PC-9 (cell line): ENCODE results near the gene IFNAR1. TPM values are rescaled to one million over a fixed set of nuclear protein-coding genes. Genes with fewer than 3 reads are reported as not detected.
"Not testable (repeated sequence)": the region's sequence is repeated elsewhere in the genome, so short reads cannot be mapped to it uniquely, and the experiment has no call there.

ENCODE experiments used
- BruUV-seq: library from RNA; stranded (reverse); fragments of 400-500 nt; replicated peaks from 2 replicates; lab custom pipeline; 2021; lab: Mats Ljungman, UMichigan
- CTCF ChIA-PET: fragments of 300-600 bp; sonication (Branson Sonifier 250); formaldehyde crosslinking; loops from one replicate; lab custom pipeline; 2022; ENCODE audit warnings: antibody characterized with exemption; lab: Charles Lee
- POLR2A ChIA-PET: fragments of 300-600 bp; sonication (Branson Sonifier 250); formaldehyde crosslinking; loops from one replicate; lab custom pipeline; 2022; ENCODE audit warnings: antibody characterized with exemption; ENCODE audit not compliant: unreplicated experiment; lab: Charles Lee
- DNase-seq, 2 experiments: peaks; one replicate each; pipeline versions ENCODE4 v3.0.0 to v3.0.0-alpha.2; 2015 to 2022; ENCODE audit warnings: mixed read lengths in 1 of 2
- H2AFZ ChIP-seq: fragments of 200-600 bp; sonication (generic); 2 replicates; pipeline ENCODE4 v1.8.1; 2017; ENCODE audit warnings: antibody characterized with exemption
- H3F3A ChIP-seq: fragments of 200-600 bp; sonication (generic); 2 replicates; pipeline ENCODE4 v1.8.1; 2017; ENCODE audit warnings: antibody characterized with exemption, mild to moderate bottlenecking, low read depth; ENCODE audit not compliant: insufficient read depth
- H3K27ac ChIP-seq: fragments of 200-600 bp; sonication (generic); 2 replicates; pipeline ENCODE4 v1.6.1; 2016; ENCODE audit warnings: mixed run types
- H3K27me3 ChIP-seq: fragments of 200-600 bp; sonication (generic); 2 replicates; pipeline ENCODE4 v1.6.1; 2016; ENCODE audit warnings: low read depth, mixed run types; ENCODE audit not compliant: insufficient read depth
- H3K36me3 ChIP-seq: fragments of 200-600 bp; sonication (generic); 2 replicates; pipeline ENCODE4 v1.6.1; 2016; ENCODE audit warnings: low read depth, mixed run types
- H3K4me1 ChIP-seq: fragments of 200-600 bp; sonication (generic); replicated peaks from 2 replicates; pipeline ENCODE4 v1.6.1; 2016; ENCODE audit warnings: mixed run types; ENCODE audit not compliant: insufficient read depth
- H3K4me2 ChIP-seq: fragments of 200-600 bp; sonication (generic); 2 replicates; pipeline ENCODE4 v1.6.1; 2017; ENCODE audit warnings: mixed run types
- H3K4me3 ChIP-seq: fragments of 200-600 bp; sonication (generic); 2 replicates; pipeline ENCODE4 v1.6.1; 2016; ENCODE audit warnings: mixed run types
- H3K79me2 ChIP-seq: fragments of 200-600 bp; sonication (generic); 2 replicates; pipeline ENCODE4 v1.6.1; 2017; ENCODE audit warnings: low read depth, mixed run types
- H3K9me2 ChIP-seq: fragments of 200-600 bp; sonication (generic); 2 replicates; pipeline ENCODE4 v1.8.1; 2017; ENCODE audit warnings: mild to moderate bottlenecking; ENCODE audit not compliant: insufficient read depth
- H3K9me3 ChIP-seq: fragments of 200-600 bp; sonication (generic); 2 replicates; pipeline ENCODE4 v1.8.1; 2016; ENCODE audit warnings: low read depth; ENCODE audit not compliant: insufficient read depth
- H4K20me1 ChIP-seq: fragments of 200-600 bp; sonication (generic); 2 replicates; pipeline ENCODE4 v1.8.1; 2017; ENCODE audit not compliant: insufficient read depth
- EZH2 ChIP-seq: fragments of 200-600 bp; sonication (generic); IDR thresholded peaks from 2 replicates; pipeline ENCODE4 v1.8.0; 2017; ENCODE audit warnings: antibody characterized with exemption, low read depth
- intact Hi-C: fragments of 100-400 bp; cut with micrococcal nuclease; formaldehyde crosslinking; loops from one replicate; pipeline ENCODE4 v1.10.0; 2022; ENCODE audit not compliant: unreplicated experiment
- total RNA-seq: library from RNA; stranded (reverse); gene quantifications from 2 replicates; pipeline ENCODE4 v1.2.3, GENCODE V29; 2021
- TF ChIP-seq, protein P1 (sequence below): fragments of 200-600 bp; sonication (generic); conservative IDR thresholded peaks from 2 replicates; pipeline ENCODE4 v1.6.1; 2017; ENCODE audit warnings: mixed run types, antibody characterized with exemption, mild to moderate bottlenecking, moderate library complexity

Gene IFNAR1
- total RNA-seq, 1 experiment from 2014 or later: 25.5 TPM

DNA sequence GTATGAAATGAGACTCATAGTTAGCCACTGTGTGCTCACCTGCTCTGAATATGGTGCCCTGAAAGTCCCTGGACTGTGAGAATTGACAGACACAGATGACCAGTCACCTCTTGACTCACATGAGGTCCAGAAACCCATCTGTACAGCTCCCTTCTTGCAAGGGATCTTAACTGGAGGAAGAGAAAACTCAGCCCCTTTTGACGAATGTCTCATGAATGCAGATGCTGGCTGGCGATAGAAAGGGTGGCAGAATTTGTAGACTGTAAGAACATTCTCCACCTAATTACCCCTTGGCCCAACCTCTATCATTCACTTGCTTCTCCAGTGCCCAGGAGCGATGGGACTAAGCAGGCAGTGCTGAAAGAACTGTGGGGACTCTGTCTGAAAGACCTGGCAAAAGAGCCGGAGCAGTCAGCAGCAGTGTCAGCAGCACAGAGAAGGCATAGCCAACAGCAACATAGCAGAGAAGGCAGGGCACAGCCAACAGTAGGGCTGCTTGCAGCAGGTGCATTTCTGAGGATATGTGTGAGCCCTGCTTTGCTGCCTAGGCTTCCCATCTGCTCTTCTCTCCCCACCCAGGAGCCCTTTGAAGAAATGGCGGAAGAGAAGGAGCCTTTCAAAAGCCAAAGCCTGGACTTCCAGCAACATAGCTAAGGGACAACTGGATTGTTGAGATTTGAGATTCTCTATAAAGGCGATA lies 52.6 kb downstream of the IFNAR1 start:
- no peaks in the 10 kb centered on the region for H3K9me3 ChIP-seq
- no peak for DNase-seq
- ChIA-PET POLR2A (no interaction called here), CTCF (interaction anchor here (0.6 kb wide), 1 partner anchor 27 kb away, joined by 3 read pairs; no protein-coding TSS in a partner anchor)
- peaks cover 61% of the 10 kb centered on the region for H3K4me1 ChIP-seq
- intact Hi-C loops: no loop called here
- no peak overlapping the region for H3K4me2 ChIP-seq
- no peaks in the 10 kb centered on the region for H3K36me3 ChIP-seq
- no peak overlapping the region for H2AFZ ChIP-seq
- BruUV-seq: no TSS peak
- peaks cover 44% of the 10 kb centered on the region for H3F3A ChIP-seq
- H3K27ac ChIP-seq: no peak overlapping the region
- no peaks in the 10 kb centered on the region for H3K9me2 ChIP-seq
- H3K4me3 ChIP-seq: no peak overlapping the region
- no peak for TF ChIP-seq EZH2
- TF ChIP-seq, protein P1, sequence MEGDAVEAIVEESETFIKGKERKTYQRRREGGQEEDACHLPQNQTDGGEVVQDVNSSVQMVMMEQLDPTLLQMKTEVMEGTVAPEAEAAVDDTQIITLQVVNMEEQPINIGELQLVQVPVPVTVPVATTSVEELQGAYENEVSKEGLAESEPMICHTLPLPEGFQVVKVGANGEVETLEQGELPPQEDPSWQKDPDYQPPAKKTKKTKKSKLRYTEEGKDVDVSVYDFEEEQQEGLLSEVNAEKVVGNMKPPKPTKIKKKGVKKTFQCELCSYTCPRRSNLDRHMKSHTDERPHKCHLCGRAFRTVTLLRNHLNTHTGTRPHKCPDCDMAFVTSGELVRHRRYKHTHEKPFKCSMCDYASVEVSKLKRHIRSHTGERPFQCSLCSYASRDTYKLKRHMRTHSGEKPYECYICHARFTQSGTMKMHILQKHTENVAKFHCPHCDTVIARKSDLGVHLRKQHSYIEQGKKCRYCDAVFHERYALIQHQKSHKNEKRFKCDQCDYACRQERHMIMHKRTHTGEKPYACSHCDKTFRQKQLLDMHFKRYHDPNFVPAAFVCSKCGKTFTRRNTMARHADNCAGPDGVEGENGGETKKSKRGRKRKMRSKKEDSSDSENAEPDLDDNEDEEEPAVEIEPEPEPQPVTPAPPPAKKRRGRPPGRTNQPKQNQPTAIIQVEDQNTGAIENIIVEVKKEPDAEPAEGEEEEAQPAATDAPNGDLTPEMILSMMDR: no peak
- no peaks in the 10 kb centered on the region for H4K20me1 ChIP-seq
- H3K27me3 ChIP-seq: no peaks in the 10 kb centered on the region
- no peaks in the 10 kb centered on the region for H3K79me2 ChIP-seq

DNA sequence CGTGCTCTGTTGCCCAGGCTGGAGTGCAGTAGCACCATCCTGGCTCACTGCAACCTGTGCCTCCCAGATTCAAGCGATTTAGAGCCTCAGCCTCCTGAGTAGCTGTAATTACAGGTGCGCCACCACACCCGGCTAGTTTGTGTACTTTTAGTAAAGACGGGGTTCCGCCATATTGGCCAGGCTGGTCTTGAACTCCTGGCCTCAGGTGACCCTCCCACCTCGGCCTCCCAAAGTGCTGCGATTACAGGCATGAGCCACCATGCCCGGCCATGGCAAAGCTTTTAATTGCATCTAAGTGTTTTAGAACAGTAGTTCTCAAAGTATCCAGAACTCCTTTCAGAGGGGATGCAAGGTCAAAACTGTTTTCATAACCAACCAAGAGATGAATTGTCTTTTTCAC lies 53.3 kb downstream of the IFNAR1 start:
- Histone ChIP-seq H2AFZ (no peak overlapping the region), H4K20me1 (no peaks in the 10 kb centered on the region), H3K4me1 (peaks cover 67% of the 10 kb centered on the region), H3K27me3 (no peaks in the 10 kb centered on the region), H3K9me3 (no peaks in the 10 kb centered on the region), H3K36me3 (no peaks in the 10 kb centered on the region), H3K4me3 (no peak overlapping the region), H3K4me2 (no peak overlapping the region), H3K9me2 (no peaks in the 10 kb centered on the region), H3F3A (peaks cover 48% of the 10 kb centered on the region), H3K27ac (no peak overlapping the region), H3K79me2 (no peaks in the 10 kb centered on the region)
- ChIA-PET POLR2A (no interaction called here), CTCF (no interaction called here)
- TF ChIP-seq EZH2: no peak
- TF ChIP-seq, protein P1: no peak
- no peak for DNase-seq
- intact Hi-C loops: no loop called here
- BruUV-seq: no TSS peak

DNA sequence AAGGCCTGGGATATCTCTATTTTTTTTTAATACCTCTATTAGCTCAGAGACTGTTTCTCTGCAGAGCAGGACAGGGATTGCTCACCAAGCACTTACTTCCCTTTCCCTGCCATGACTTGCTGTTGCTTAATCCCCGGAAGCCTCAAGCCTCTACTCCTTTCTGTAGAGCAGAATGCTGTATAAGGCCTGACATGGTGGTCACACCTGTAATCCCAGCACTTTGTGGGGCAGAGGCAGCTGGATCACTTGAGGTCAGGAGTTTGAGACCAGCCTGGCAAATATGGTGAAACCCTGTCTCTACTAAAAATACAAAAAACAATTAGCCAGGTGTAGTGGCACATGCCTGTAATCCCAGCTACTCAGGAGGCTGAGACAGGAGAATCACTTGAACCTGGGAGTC lies 55.2 kb downstream of the IFNAR1 start:
- DNase-seq: peak; percentile 22 to 84
- H4K20me1 ChIP-seq, H3K27me3 ChIP-seq, H3K9me3 ChIP-seq, H3K79me2 ChIP-seq, CTCF ChIA-PET, H3K9me2 ChIP-seq, BruUV-seq, H3K36me3 ChIP-seq: not testable (repeated sequence)
- Histone ChIP-seq H3K4me2 (peak overlapping the region; percentile 69), H2AFZ (0 out of 2 replicates have a peak overlapping the region, but pooled peaks have one; percentile 41), H3K27ac (peak overlapping the region; percentile 100), H3K4me3 (peak overlapping the region; percentile 19; the same call in 1 of the 2 replicates), H3F3A (peaks cover 49% of the 10 kb centered on the region), H3K4me1 (peaks cover 68% of the 10 kb centered on the region)
- POLR2A ChIA-PET: interaction anchor here (0.5 kb wide), 1 partner anchor 57 kb away, joined by 6 read pairs; no protein-coding TSS in a partner anchor
- intact Hi-C loops: loop anchor here (2.0 kb wide), 1 partner anchor 163 kb away; the partner anchor contains the start of genes GART and SON
